HCT116 (cell line): Measurements from ENCODE around the gene DDN. TPM values are rescaled to one million over a fixed set of nuclear protein-coding genes. Genes with fewer than 3 reads are reported as not detected.

Source experiments
- ATAC-seq: fragments of 200-7000 bp; cut with Tn5 transposase; 2 replicates; pipeline ENCODE4 v1.9.1; 2020; ENCODE audit warnings: mild to moderate bottlenecking, moderate library complexity
- BruUV-seq: library from RNA; stranded (reverse); fragments of 400-500 nt; replicated peaks from 2 replicates; lab custom pipeline; 2021; lab: Mats Ljungman, UMichigan
- CTCF ChIA-PET: fragments of 300-600 bp; sonication (Branson Sonifier 250); formaldehyde crosslinking; loops from one replicate; lab custom pipeline; 2021; ENCODE audit warnings: antibody characterized with exemption; lab: Charles Lee
- POLR2A ChIA-PET: fragments of 300-600, 350-600 bp; sonication (Branson Sonifier 250); formaldehyde crosslinking; loops from one replicate; lab custom pipeline; 2021; ENCODE audit warnings: antibody characterized with exemption; lab: Charles Lee
- RAD21 ChIA-PET, 2 experiments: fragments of 300-600 bp; sonication (Branson Sonifier 250); formaldehyde crosslinking; loops; one replicate each; lab custom pipeline; 2023; ENCODE audit warnings: low total read pairs in 2 of 2; ENCODE audit not compliant: uncharacterized antibody in 2 of 2, unreplicated experiment in 2 of 2, low non-redundant PET in 1 of 2; lab: Charles Lee
- DNase-seq: peaks from one replicate; pipeline ENCODE4 v3.0.0-alpha.2; 2010; ENCODE audit warnings: low read depth, low spot score
- H2AFZ ChIP-seq: fragments of 200-600 bp; shearing (Covaris generic), sonication (generic); 2 replicates; pipeline ENCODE4 v1.6.1; 2017; ENCODE audit warnings: low read depth, mixed run types, mixed read lengths, antibody characterized with exemption, low read length; ENCODE audit not compliant: poor library complexity, severe bottlenecking
- H3K27ac ChIP-seq: 2 replicates; pipeline ENCODE4 v1.5.1; 2012; ENCODE audit warnings: low read depth, low read length
- H3K27me3 ChIP-seq: fragments of 200-600 bp; sonication (generic); 2 replicates; pipeline ENCODE4 v1.6.1; 2016; ENCODE audit warnings: mixed run types, low read length, mixed read lengths; ENCODE audit not compliant: insufficient read depth
- H3K36me3 ChIP-seq, 2 experiments: fragments of 200-500 bp in 1 of 2; fragments of 200-600 bp in 1 of 2; sonication (Bioruptor generic) in 1 of 2; sonication (generic) in 1 of 2; 2 replicates each; pipeline versions ENCODE4 v1.5.1 to v1.6.1; 2014 to 2016; ENCODE audit warnings: low read length in 2 of 2, inconsistent platforms in 1 of 2, mixed read lengths in 1 of 2, mixed run types in 1 of 2; ENCODE audit not compliant: insufficient read depth in 2 of 2, control insufficient read depth in 1 of 2
- H3K4me1 ChIP-seq, 2 experiments: fragments of 200-600 bp in 1 of 2; sonication (generic) in 1 of 2; 2 replicates each; pipeline versions ENCODE4 v1.5.1 to v1.6.1; 2012 to 2017; ENCODE audit warnings: low read length in 2 of 2, inconsistent platforms in 1 of 2, mild to moderate bottlenecking in 1 of 2, mixed read lengths in 1 of 2, mixed run types in 1 of 2, moderate library complexity in 1 of 2; ENCODE audit not compliant: insufficient read depth in 2 of 2, control insufficient read depth in 1 of 2
- H3K4me2 ChIP-seq: fragments of 200-600 bp; sonication (generic); 2 replicates; pipeline ENCODE4 v1.6.1; 2017; ENCODE audit warnings: mixed run types, low read length, mixed read lengths
- H3K4me3 ChIP-seq, 2 experiments: fragments of 200-600 bp in 1 of 2; sonication (generic) in 1 of 2; replicated peaks in 1 of 2; 2 replicates each; pipeline ENCODE4 v1.5.1; 2011 to 2016; ENCODE audit warnings: low read length in 2 of 2, control low read depth in 1 of 2, low read depth in 1 of 2, mild to moderate bottlenecking in 1 of 2, mixed read lengths in 1 of 2, mixed run types in 1 of 2
- H3K79me2 ChIP-seq: fragments of 200-600 bp; sonication (generic); 2 replicates; pipeline ENCODE4 v1.6.1; 2017; ENCODE audit warnings: mild to moderate bottlenecking, mixed run types, low read length, moderate library complexity, mixed read lengths; ENCODE audit not compliant: insufficient read depth
- H3K9ac ChIP-seq: fragments of 200-600 bp; sonication (generic); 2 replicates; pipeline ENCODE4 v1.6.1; 2016; ENCODE audit warnings: low read length, mixed read lengths
- H3K9me2 ChIP-seq: fragments of 200-600 bp; sonication (generic), shearing (Covaris generic); 2 replicates; pipeline ENCODE4 v1.6.1; 2017; ENCODE audit warnings: mixed run types, mild to moderate bottlenecking, moderate library complexity; ENCODE audit not compliant: insufficient read depth
- H3K9me3 ChIP-seq, 2 experiments: fragments of 200-500 bp in 1 of 2; fragments of 200-600 bp in 1 of 2; sonication (Bioruptor generic) in 1 of 2; sonication (generic) in 1 of 2; 2 replicates each; pipeline ENCODE4 v1.6.1; 2014 to 2017; ENCODE audit warnings: low read length in 2 of 2, mixed read lengths in 2 of 2, inconsistent platforms in 1 of 2, low read depth in 1 of 2, mild to moderate bottlenecking in 1 of 2, mixed run types in 1 of 2, moderate library complexity in 1 of 2; ENCODE audit not compliant: control insufficient read depth in 1 of 2, insufficient read depth in 1 of 2
- H4K20me1 ChIP-seq: fragments of 200-600 bp; sonication (generic), shearing (Covaris generic); 2 replicates; pipeline ENCODE4 v1.6.1; 2017; ENCODE audit warnings: mixed run types, mild to moderate bottlenecking, moderate library complexity; ENCODE audit not compliant: insufficient read depth
- CBX3 ChIP-seq: IDR thresholded peaks from 2 replicates; pipeline ENCODE4 v1.6.1; 2012; ENCODE audit warnings: low read depth
- CEBPB ChIP-seq: IDR thresholded peaks from 2 replicates; pipeline ENCODE4 v1.6.1; 2012; ENCODE audit warnings: low read depth
- CTCF ChIP-seq, 3 experiments: fragments of 200-600 bp in 1 of 3; sonication (generic) in 1 of 3; IDR thresholded peaks in 2 of 3; conservative IDR thresholded peaks in 1 of 3; 2 replicates each; pipeline ENCODE4 v1.5.1; 2012 to 2017; ENCODE audit warnings: low read depth in 2 of 3, low read length in 2 of 3, antibody characterized with exemption in 1 of 3, borderline replicate concordance in 1 of 3, control low read depth in 1 of 3, mild to moderate bottlenecking in 1 of 3, mixed read lengths in 1 of 3, mixed run types in 1 of 3, moderate library complexity in 1 of 3; ENCODE audit not compliant: insufficient read depth in 1 of 3
- EGR1 ChIP-seq: IDR thresholded peaks from 2 replicates; pipeline ENCODE4 v1.6.1; 2012; ENCODE audit warnings: low read depth
- EZH2phosphoT487 ChIP-seq: fragments of 200-600 bp; IDR thresholded peaks from 2 replicates; pipeline ENCODE4 v1.6.1; 2018; ENCODE audit warnings: antibody characterized with exemption, borderline replicate concordance
- FOSL1 ChIP-seq: IDR thresholded peaks from 2 replicates; pipeline ENCODE4 v1.6.1; 2012; ENCODE audit warnings: low read depth
- JUND ChIP-seq: IDR thresholded peaks from 2 replicates; pipeline ENCODE4 v1.6.1; 2012
- RAD21 ChIP-seq: IDR thresholded peaks from 2 replicates; pipeline ENCODE4 v1.6.1; 2012; ENCODE audit warnings: low read depth, mild to moderate bottlenecking
- REST ChIP-seq: IDR thresholded peaks from 2 replicates; pipeline ENCODE4 v1.6.1; 2012; ENCODE audit warnings: low read depth
- SP1 ChIP-seq: IDR thresholded peaks from 2 replicates; pipeline ENCODE4 v1.6.1; 2012; ENCODE audit warnings: low read depth
- SRF ChIP-seq: IDR thresholded peaks from 2 replicates; pipeline ENCODE4 v1.6.1; 2012; ENCODE audit warnings: low read depth
- TCF7L2 ChIP-seq: IDR thresholded peaks from 2 replicates; pipeline ENCODE4 v1.7.0; 2011; ENCODE audit warnings: borderline replicate concordance, inconsistent platforms; ENCODE audit not compliant: insufficient read depth, insufficient read length; ENCODE audit errors: extremely low read depth
- YY1 ChIP-seq: IDR thresholded peaks from 2 replicates; pipeline ENCODE4 v1.6.1; 2011; ENCODE audit warnings: low read length, low read depth, moderate library complexity, mild to moderate bottlenecking; ENCODE audit not compliant: insufficient replicate concordance; ENCODE audit errors: extremely low read depth
- ZFX ChIP-seq: fragments of 450-650 bp; IDR thresholded peaks from 2 replicates; pipeline ENCODE4 v1.6.1; 2017
- ZNF274 ChIP-seq: fragments of 200-500 bp; sonication (Bioruptor generic); IDR thresholded peaks from 2 replicates; pipeline ENCODE4 v1.6.1; 2014; ENCODE audit warnings: mild to moderate bottlenecking, low read depth, low read length, inconsistent platforms
- intact Hi-C: fragments of 100-400 bp; cut with micrococcal nuclease; formaldehyde crosslinking; loops from 2 replicates; pipeline ENCODE4 v1.10.0; 2022
- total RNA-seq: library from RNA; stranded (reverse); gene quantifications from one replicate; pipeline ENCODE4 v1.2.1, GENCODE V29; 2021; ENCODE audit not compliant: unreplicated experiment
- TF ChIP-seq, protein P1 (sequence below): IDR thresholded peaks from 2 replicates; pipeline ENCODE4 v1.6.1; 2012

DDN gene
- total RNA-seq, 1 experiment from 2014 or later = 8.1 TPM

- TF ChIP-seq REST = no peak
- no peak for TF ChIP-seq CBX3
- TF ChIP-seq ZFX = no peak
- no peak for TF ChIP-seq SP1
- TF ChIP-seq EGR1 = no peak
- no peak for TF ChIP-seq RAD21
These were observed 44.2 kb downstream of the DDN start (continued) for GRCh38 chr12:48954841-48955501.

- intact Hi-C loops = no loop called here
- H3K4me3 ChIP-seq = no peak overlapping the region
- H4K20me1 ChIP-seq = peaks cover 13% of the 10 kb centered on the region; the same call in 1 of the 2 replicates
- DNase-seq (no peak), ATAC-seq (no peak)
- H3K79me2 ChIP-seq = peaks cover 75% of the 10 kb centered on the region
- H3K27ac ChIP-seq = no peak overlapping the region
- no TSS peak for BruUV-seq
- ChIA-PET RAD21 (no interaction called here), CTCF (no interaction called here), POLR2A (no interaction called here)
- H3K4me2 ChIP-seq = no peak overlapping the region
- H3K27me3 ChIP-seq = no peaks in the 10 kb centered on the region
- no peaks in the 10 kb centered on the region for H3K9me3 ChIP-seq
- H3K36me3 ChIP-seq = peaks cover 16 to 32% of the 10 kb centered on the region in 2 experiments
- no peak overlapping the region for H3K9ac ChIP-seq
- peaks cover 3 to 14% of the 10 kb centered on the region in 2 experiments for H3K4me1 ChIP-seq
- H2AFZ ChIP-seq = no peak overlapping the region
- H3K9me2 ChIP-seq = no peaks in the 10 kb centered on the region
- TF ChIP-seq REST (no peak), EZH2phosphoT487 (no peak), CEBPB (no peak), JUND (no peak), SP1 (no peak), SRF (no peak), CBX3 (no peak), CTCF (IDR thresholded peaks at IDR 0.05 in 2 of 3, conservative IDR thresholded peaks at IDR 0.05 in 1 of 3; ENCODE audit: borderline replicate concordance in 1 of 3, insufficient read depth in 1 of 3, low read depth in 2 of 3, low read length in 2 of 3) (no peak), FOSL1 (no peak), ZNF274 (no peak), YY1 (no peak), TCF7L2 (no peak), ZFX (no peak)
- TF ChIP-seq, protein P1, sequence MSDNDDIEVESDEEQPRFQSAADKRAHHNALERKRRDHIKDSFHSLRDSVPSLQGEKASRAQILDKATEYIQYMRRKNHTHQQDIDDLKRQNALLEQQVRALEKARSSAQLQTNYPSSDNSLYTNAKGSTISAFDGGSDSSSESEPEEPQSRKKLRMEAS = no peak
These were observed 45.1 kb downstream of the DDN start for GRCh38 chr12:48954061-48954460.
